Osteoblast (primary cell): Measurements from ENCODE around the gene LRRC8D. TPM values are rescaled to one million over a fixed set of nuclear protein-coding genes. Genes with fewer than 3 reads are reported as not detected.
A peak's percentile ranks its signal among the peaks of the same experiment; 100 is the strongest.

Experiments used
- DNase-seq: peaks from one replicate; pipeline ENCODE4 v3.0.0; 2011; ENCODE audit warnings: low spot score, mixed read lengths; ENCODE audit not compliant: insufficient read length; ENCODE audit errors: missing footprints
- H2AFZ ChIP-seq: 2 replicates; pipeline ENCODE4 v1.6.0; 2011; ENCODE audit warnings: mild to moderate bottlenecking, low read length
- H3K27ac ChIP-seq: 2 replicates; pipeline ENCODE4 v1.5.1; 2011; ENCODE audit warnings: mild to moderate bottlenecking, low read depth, low read length, moderate library complexity
- H3K27me3 ChIP-seq: 2 replicates; pipeline ENCODE4 v1.6.0; 2012; ENCODE audit warnings: mild to moderate bottlenecking, control low read depth, inconsistent platforms, low read length, moderate library complexity; ENCODE audit not compliant: insufficient read depth
- H3K36me3 ChIP-seq: 2 replicates; pipeline ENCODE4 v1.5.1; 2011; ENCODE audit warnings: mild to moderate bottlenecking, low read length, control low read depth, moderate library complexity; ENCODE audit not compliant: insufficient read depth
- H3K4me1 ChIP-seq: 2 replicates; pipeline ENCODE4 v1.5.1; 2011; ENCODE audit warnings: mild to moderate bottlenecking, low read length, control low read depth, moderate library complexity; ENCODE audit not compliant: insufficient read depth
- H3K4me2 ChIP-seq: 2 replicates; pipeline ENCODE4 v1.6.0; 2011; ENCODE audit warnings: mild to moderate bottlenecking, low read length; ENCODE audit not compliant: insufficient read depth
- H3K4me3 ChIP-seq: fragments of 200-600 bp; sonication (generic); 3 replicates; pipeline ENCODE4 v1.5.1; 2012; ENCODE audit warnings: mild to moderate bottlenecking, low read length, inconsistent platforms; ENCODE audit not compliant: insufficient read depth
- H3K79me2 ChIP-seq: 2 replicates; pipeline ENCODE4 v1.6.0; 2012; ENCODE audit warnings: mild to moderate bottlenecking, low read length, control low read depth, inconsistent platforms; ENCODE audit not compliant: insufficient read depth
- H3K9me3 ChIP-seq: 2 replicates; pipeline ENCODE4 v1.5.1; 2011; ENCODE audit warnings: low read depth, low read length, control low read depth
- H4K20me1 ChIP-seq: 2 replicates; pipeline ENCODE4 v1.6.0; 2012; ENCODE audit warnings: mild to moderate bottlenecking, low read length, control low read depth; ENCODE audit not compliant: insufficient read depth
- total RNA-seq: library from RNA; depleted of rRNA; stranded (reverse); fragments of >200 nt; gene quantifications from 2 replicates; pipeline ENCODE4 v1.2.3, GENCODE V29; 2012
- TF ChIP-seq, protein P1 (sequence below): IDR thresholded peaks from 2 replicates; pipeline ENCODE4 v1.5.1; 2011; ENCODE audit warnings: mild to moderate bottlenecking, low read depth, low read length, moderate library complexity; ENCODE audit errors: extremely low read depth

The LRRC8D gene
- total RNA-seq, 1 donor: 30.4 TPM

DNA sequence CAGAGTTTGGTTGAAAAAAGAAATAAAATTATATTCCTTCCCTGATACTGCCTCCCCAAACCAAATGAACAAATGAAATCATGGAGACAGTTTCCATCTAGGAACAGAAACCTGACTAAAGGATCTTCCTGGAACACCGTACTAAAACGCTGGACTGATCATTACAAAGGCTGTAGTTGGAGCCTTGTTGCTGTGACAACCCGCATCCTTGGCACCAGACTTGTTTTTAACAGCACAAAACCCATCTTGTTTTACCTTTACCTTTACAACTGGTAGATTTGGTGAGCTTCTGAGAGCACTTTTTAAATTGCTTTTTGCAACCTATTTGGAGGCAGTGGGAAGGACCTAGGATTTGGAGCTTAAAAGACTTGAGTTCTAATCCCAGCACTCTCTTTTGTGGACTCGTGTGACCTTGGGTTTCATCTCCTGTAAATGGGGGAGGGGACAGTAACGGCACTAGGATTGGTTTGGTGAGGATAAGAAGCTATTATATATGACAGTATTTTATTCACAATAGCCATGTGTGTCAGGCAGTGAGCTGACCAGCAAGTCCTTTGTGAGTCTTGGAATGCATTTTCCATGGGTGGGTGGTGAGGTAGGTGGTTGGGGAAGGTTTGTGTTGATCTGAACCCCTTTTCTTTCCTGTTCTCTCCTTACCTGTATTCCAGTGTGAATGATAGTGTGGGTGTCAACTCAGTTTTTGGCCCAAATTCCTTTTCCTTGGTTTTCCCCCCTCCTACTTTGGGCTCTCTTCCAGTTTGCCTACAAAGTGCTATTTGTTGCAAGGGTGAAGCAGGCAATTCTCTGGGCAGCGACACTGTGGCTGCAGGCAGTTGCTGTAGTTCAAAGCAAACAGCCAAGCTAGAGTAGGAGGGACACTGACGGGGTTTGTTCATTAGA is 12.6 kb downstream of the LRRC8D start:
- DNase-seq: no peak
- Histone ChIP-seq H3K9me3 (no peaks in the 10 kb centered on the region), H3K4me1 (no peaks in the 10 kb centered on the region), H3K4me3 (no peak overlapping the region), H4K20me1 (no peaks in the 10 kb centered on the region), H3K79me2 (no peaks in the 10 kb centered on the region), H3K27me3 (peaks cover 4% of the 10 kb centered on the region), H3K4me2 (no peak overlapping the region), H3K27ac (no peak overlapping the region), H2AFZ (no peak overlapping the region), H3K36me3 (no peaks in the 10 kb centered on the region)
- TF ChIP-seq, protein P1, sequence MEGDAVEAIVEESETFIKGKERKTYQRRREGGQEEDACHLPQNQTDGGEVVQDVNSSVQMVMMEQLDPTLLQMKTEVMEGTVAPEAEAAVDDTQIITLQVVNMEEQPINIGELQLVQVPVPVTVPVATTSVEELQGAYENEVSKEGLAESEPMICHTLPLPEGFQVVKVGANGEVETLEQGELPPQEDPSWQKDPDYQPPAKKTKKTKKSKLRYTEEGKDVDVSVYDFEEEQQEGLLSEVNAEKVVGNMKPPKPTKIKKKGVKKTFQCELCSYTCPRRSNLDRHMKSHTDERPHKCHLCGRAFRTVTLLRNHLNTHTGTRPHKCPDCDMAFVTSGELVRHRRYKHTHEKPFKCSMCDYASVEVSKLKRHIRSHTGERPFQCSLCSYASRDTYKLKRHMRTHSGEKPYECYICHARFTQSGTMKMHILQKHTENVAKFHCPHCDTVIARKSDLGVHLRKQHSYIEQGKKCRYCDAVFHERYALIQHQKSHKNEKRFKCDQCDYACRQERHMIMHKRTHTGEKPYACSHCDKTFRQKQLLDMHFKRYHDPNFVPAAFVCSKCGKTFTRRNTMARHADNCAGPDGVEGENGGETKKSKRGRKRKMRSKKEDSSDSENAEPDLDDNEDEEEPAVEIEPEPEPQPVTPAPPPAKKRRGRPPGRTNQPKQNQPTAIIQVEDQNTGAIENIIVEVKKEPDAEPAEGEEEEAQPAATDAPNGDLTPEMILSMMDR: no peak

DNA sequence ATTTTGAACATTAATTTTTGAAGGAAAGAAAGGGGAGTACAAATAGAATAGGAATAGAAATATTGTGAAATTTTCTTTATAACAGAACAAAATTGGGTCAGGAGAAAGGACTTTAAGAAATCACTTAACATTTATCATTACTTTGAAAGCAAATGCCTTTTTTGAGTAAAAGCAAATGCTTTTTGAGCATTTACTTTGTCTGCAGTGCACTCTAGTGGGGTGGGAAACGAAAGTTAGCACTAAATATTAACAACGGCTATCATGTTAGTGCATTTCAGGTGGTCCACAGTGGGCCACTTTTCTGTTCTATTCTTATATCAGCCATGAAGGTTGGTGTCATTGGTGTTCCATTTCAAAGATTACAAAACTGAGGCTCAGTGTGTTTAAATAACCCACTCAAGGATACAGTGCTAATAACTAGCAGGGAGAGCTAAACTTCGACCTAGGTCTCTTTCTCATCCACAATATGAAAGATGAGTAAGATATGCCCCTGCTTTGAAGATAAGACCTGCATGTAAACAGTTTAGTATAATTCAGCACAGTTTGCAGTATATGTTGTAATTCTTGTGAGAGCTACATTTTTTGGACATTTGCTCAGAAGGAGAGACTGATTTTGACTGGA is 13.4 kb downstream of the LRRC8D start:
- H3K9me3 ChIP-seq: no peaks in the 10 kb centered on the region
- DNase-seq: no peak
- TF ChIP-seq, protein P1: no peak
- H3K27me3 ChIP-seq: peaks cover 4% of the 10 kb centered on the region
- H3K27ac ChIP-seq: no peak overlapping the region
- no peak overlapping the region for H3K4me2 ChIP-seq
- H3K4me1 ChIP-seq: no peaks in the 10 kb centered on the region
- H3K36me3 ChIP-seq: no peaks in the 10 kb centered on the region
- no peaks in the 10 kb centered on the region for H3K79me2 ChIP-seq
- no peak overlapping the region for H2AFZ ChIP-seq
- H4K20me1 ChIP-seq: no peaks in the 10 kb centered on the region
- H3K4me3 ChIP-seq: no peak overlapping the region

DNA sequence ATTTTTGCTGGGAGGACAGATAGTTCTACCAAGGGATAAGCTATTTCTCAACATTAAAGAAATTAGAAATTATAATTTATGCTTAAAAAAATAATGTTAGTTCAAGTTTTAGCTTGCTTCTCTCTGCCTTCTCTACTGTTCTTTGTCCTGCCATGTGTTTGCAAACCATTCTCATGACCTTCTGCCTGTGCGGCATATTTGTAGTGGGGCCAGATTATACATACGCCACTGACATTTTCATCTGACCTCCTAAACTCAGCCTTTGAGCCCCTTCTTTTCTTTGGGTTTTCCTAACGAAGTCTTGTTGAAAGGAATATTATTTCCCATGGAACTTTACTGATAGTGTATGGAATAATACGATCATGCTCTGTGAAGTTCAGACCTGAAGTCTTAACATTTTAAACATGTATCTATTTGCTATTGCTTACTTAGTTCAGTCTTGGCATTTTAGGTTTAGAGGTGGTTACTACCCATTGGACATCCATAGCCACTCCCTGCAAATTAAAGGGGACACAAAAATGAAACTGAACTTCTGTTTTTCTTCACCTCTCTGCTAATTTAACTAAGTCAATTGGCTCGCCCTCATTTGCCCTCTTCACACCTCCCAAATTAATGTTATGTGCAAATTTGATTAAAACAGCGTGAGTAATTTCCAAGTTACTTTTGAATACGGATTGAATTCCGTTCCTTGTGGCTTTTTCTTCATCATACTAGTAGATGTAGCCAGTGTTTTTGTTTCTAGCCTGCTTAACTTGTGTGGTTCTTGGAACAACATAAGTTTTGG is 15.6 kb downstream of the LRRC8D start:
- TF ChIP-seq, protein P1: no peak
- Histone ChIP-seq H3K4me2 (peak overlapping the region; percentile 18), H3K79me2 (no peaks in the 10 kb centered on the region), H3K27me3 (peaks cover 4% of the 10 kb centered on the region), H3K9me3 (no peaks in the 10 kb centered on the region), H3K4me3 (peak overlapping the region; percentile 41), H3K4me1 (no peaks in the 10 kb centered on the region), H3K27ac (no peak overlapping the region), H4K20me1 (no peaks in the 10 kb centered on the region), H3K36me3 (no peaks in the 10 kb centered on the region), H2AFZ (peak overlapping the region; percentile 45)
- no peak for DNase-seq
